Suprapubic skin (tissue), 4 donors: ENCODE measurements around the gene STOX1. TPM values are rescaled to one million over a fixed set of nuclear protein-coding genes. Genes with fewer than 3 reads are reported as not detected.
A peak's percentile ranks its signal among the peaks of the same experiment; 100 is the strongest.

Experiments used
- DNase-seq, 2 donors: peaks; one replicate each; pipeline ENCODE4 v3.0.0-alpha.2; 2019; ENCODE audit warnings: low spot score in 2 of 2
- H3K27ac ChIP-seq: fragments of 200-600 bp; sonication (generic); one replicate; pipeline ENCODE4 v1.5.1; 2019
- H3K27me3 ChIP-seq: fragments of 200-600 bp; sonication (generic); one replicate; pipeline ENCODE4 v1.5.1; 2019
- H3K36me3 ChIP-seq: fragments of 200-600 bp; sonication (generic); one replicate; pipeline ENCODE4 v1.5.1; 2019
- H3K4me1 ChIP-seq: fragments of 200-600 bp; sonication (generic); one replicate; pipeline ENCODE4 v1.5.1; 2019
- H3K4me3 ChIP-seq: fragments of 200-600 bp; sonication (generic); one replicate; pipeline ENCODE4 v1.5.1; 2019; ENCODE audit warnings: mild to moderate bottlenecking
- H3K9me3 ChIP-seq: fragments of 200-600 bp; sonication (generic); one replicate; pipeline ENCODE4 v1.5.1; 2019
- CTCF ChIP-seq, 2 donors: fragments of 200-600 bp in 1 of 2; fragments of 450-650 bp in 1 of 2; sonication (generic) in 1 of 2; IDR thresholded peaks; one replicate each; pipeline ENCODE4 v1.5.1; 2016 to 2019; ENCODE audit warnings: antibody characterized with exemption in 2 of 2, mild to moderate bottlenecking in 1 of 2, moderate library complexity in 1 of 2
- EP300 ChIP-seq: sonication (generic); formaldehyde crosslinking; IDR thresholded peaks from one replicate; pipeline ENCODE4 v1.6.1; 2017; ENCODE audit warnings: antibody characterized with exemption
- POLR2A ChIP-seq, 2 donors: fragments of 450-650 bp; IDR thresholded peaks; one replicate each; pipeline ENCODE4 v1.6.1; 2017; ENCODE audit warnings: antibody characterized with exemption in 2 of 2, mild to moderate bottlenecking in 2 of 2, moderate library complexity in 2 of 2
- POLR2AphosphoS5 ChIP-seq, 3 donors: sonication (generic); formaldehyde crosslinking; IDR thresholded peaks; one replicate each; pipeline ENCODE4 v1.6.1; 2017; ENCODE audit warnings: antibody characterized with exemption in 3 of 3
- WGBS: methylation state at CpG from one replicate; pipeline ENCODE4 v1.1.5; 2018; 5-methylcytosine and 5-hydroxymethylcytosine counted together
- total RNA-seq, 4 donors: library from RNA; depleted of rRNA; stranded (reverse); fragments of >200 nt; gene quantifications; one replicate each; pipeline ENCODE4 v1.1.0, GENCODE V29; 2016

The STOX1 gene
- total RNA-seq, 4 donors from 2014 or later = 0.64 to 2.2 (median 1.4) TPM

DNA sequence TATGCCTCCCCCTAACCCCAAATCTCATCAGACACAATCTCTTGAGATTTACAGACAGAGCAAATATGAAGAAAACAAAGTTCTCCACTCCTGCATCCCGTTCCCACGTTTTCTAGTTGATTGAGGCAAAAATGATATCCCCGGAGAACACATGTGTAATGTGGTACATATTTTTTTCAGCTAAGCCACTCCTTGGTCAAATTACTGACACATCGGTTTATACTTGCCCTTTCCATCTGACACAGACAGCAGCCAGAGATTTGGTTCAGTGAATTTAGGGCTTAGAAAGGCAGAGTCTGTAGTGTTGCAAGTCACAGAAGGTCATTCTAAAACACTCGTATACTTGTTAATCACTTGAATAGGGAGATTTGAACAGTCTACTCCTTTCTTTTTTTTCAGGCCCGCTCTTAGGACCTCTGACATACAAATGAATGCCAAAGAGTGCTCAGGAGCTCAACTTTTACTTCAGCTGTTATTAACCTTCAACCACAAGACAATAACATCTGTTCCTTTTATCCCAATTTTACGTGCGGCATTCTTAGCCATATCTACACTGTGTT is 71.9 kb downstream of the STOX1 start:
- Histone ChIP-seq H3K4me1 (peaks cover 19% of the 10 kb centered on the region), H3K4me3 (no peak overlapping the region), H3K36me3 (no peaks in the 10 kb centered on the region), H3K9me3 (no peaks in the 10 kb centered on the region), H3K27me3 (no peaks in the 10 kb centered on the region), H3K27ac (no peak overlapping the region)
- 85% methylated on average over 8 of the region's 8 CpGs for WGBS
- TF ChIP-seq POLR2A (IDR thresholded peaks at IDR 0.05) = no peak
- no peak for TF ChIP-seq CTCF (IDR thresholded peaks at IDR 0.05)
- TF ChIP-seq EP300 = no peak
- TF ChIP-seq POLR2AphosphoS5 (IDR thresholded peaks at IDR 0.05) = no peak
- no peak for DNase-seq

GRCh38 chr10:68900427-68901104 is 73.2 kb downstream of the STOX1 start:
- 9% methylated on average over 19 of the region's 40 CpGs for WGBS
- Histone ChIP-seq H3K4me1 (peaks cover 19% of the 10 kb centered on the region), H3K36me3 (no peaks in the 10 kb centered on the region), H3K27ac (peak overlapping the region; percentile 99), H3K9me3 (no peaks in the 10 kb centered on the region), H3K4me3 (peak overlapping the region; percentile 77), H3K27me3 (no peaks in the 10 kb centered on the region)
- TF ChIP-seq CTCF (IDR thresholded peaks at IDR 0.05) (no peak), POLR2A (IDR thresholded peaks at IDR 0.05) (no peak), EP300 (peak; percentile 10), POLR2AphosphoS5 (IDR thresholded peaks at IDR 0.05) (peak in 2 of 3 donors; percentile 17 to 82)
- DNase-seq = peak in 1 of 2 donors; percentile 88

DNA sequence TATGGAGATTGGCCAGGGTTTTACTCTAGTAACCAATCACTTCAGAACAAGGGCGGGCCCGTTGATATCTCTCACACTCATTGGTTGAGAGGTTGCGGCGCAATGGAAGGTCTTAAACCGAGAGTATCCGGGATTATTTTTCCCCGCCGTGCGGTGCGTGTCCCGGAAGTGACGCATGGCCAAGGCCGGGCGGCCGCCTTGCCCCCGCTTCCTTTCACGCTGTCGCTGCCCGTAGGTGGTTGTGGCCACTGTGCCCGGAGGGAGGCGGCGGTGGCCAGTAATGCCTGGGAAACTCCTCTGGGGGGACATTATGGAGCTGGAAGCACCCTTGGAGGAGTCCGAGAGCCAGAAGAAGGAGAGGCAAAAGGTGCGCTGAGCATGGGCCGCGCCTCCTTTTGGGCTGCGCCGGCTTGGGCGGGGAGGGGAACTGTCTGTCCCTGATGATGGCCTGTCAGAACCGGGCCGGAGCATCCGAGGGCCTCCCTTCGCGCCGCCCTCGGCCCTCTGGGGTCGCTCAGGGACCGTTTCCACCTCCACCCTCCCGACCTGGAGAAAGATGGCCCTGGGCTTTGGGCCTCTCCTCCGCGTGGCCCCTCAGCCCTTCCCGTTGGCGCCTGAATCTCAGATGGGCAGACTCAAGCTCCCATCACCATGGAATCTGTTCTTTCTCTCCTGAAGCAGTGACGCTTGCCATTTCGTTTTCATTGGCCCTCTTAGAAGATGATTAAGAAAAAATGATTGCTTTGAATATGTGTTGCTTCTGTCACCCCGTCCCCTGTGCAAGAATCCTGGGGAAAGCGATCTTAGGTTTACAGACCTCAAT is 74.0 kb downstream of the STOX1 start, which contains the start of gene DDX50:
Gene DDX50 (plus strand): TSS at position 211 of the 823 bp plus-strand sequence. CDS start 70 bp downstream, at position 281.
- peak; percentile 98 to 99 for DNase-seq
- Histone ChIP-seq H3K27me3 (no peaks in the 10 kb centered on the region), H3K9me3 (no peaks in the 10 kb centered on the region), H3K36me3 (no peaks in the 10 kb centered on the region), H3K27ac (peak within 1 kb of the TSS; percentile 99), H3K4me1 (peaks cover 19% of the 10 kb centered on the region), H3K4me3 (peak within 1 kb of the TSS; percentile 77)
- WGBS = 2% methylated on average over 21 of the region's 47 CpGs
- TF ChIP-seq EP300 (no peak), POLR2AphosphoS5 (IDR thresholded peaks at IDR 0.05) (peak; percentile 4 to 91 (median 84)), POLR2A (IDR thresholded peaks at IDR 0.05) (peak in 1 of 2 donors; percentile 70), CTCF (IDR thresholded peaks at IDR 0.05) (peak in 1 of 2 donors; percentile 4)

DNA sequence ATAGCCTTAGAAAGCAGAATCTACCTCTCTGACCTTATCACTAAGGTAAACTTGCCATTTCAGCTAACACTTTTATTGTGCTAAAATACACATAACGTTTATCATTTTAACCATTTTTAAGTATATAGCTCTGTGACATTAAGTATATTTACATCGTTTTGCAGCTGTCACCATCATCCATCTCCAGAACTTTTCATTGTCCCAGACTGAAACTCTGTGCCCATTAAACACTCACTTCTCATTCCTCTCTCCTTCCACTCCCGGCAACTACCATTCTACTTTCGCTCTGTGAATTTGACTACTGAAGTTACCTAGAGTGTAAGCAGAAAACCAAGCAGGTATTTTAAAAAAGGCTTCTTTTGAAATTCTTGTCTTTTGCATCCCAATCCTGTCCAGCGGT is 75.1 kb downstream of the STOX1 start:
- Histone ChIP-seq H3K36me3 (peaks cover 2% of the 10 kb centered on the region), H3K27ac (no peak overlapping the region), H3K27me3 (no peaks in the 10 kb centered on the region), H3K4me1 (peaks cover 19% of the 10 kb centered on the region), H3K9me3 (no peaks in the 10 kb centered on the region), H3K4me3 (peak overlapping the region; percentile 77)
- no peak for DNase-seq
- TF ChIP-seq POLR2A (IDR thresholded peaks at IDR 0.05) (no peak), POLR2AphosphoS5 (IDR thresholded peaks at IDR 0.05) (no peak), CTCF (IDR thresholded peaks at IDR 0.05) (no peak), EP300 (no peak)
- 78% methylated on average over 5 of the region's 5 CpGs for WGBS

GRCh38 chr10:68924593-68924992 is 97.3 kb downstream of the STOX1 start:
- H3K36me3 ChIP-seq = peaks cover 48% of the 10 kb centered on the region
- peaks cover 5% of the 10 kb centered on the region for H3K4me1 ChIP-seq
- H3K4me3 ChIP-seq = no peak overlapping the region
- no peak for DNase-seq
- TF ChIP-seq EP300 (no peak), POLR2AphosphoS5 (IDR thresholded peaks at IDR 0.05) (no peak), CTCF (IDR thresholded peaks at IDR 0.05) (no peak), POLR2A (IDR thresholded peaks at IDR 0.05) (no peak)
- no peaks in the 10 kb centered on the region for H3K27me3 ChIP-seq
- H3K27ac ChIP-seq = no peak overlapping the region
- no peaks in the 10 kb centered on the region for H3K9me3 ChIP-seq
